ENCODE measurements around the gene ARIH1.
"Not testable (repeated sequence)": the region's sequence is repeated elsewhere in the genome, so short reads cannot be mapped to it uniquely, and the experiment has no call there.

Gene ARIH1

DNA sequence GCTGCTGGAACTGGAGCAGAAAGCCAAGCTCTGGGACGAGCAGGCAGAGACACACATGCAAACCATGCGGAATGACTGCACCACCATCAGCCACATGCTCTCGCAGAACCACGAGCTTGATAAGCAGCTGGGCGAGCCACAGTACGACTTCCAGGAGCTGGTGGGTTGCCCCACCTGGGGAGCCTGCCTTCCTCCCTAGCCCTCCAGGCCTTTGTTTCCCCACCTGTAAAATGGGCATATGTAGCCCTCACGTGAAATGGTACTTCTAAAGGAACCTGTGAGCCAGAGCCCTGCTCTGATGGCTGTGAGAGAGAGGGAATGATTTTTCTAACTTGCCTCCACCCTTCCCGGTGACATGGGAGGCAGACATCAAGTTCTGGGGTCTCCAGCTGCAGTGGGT lies 135.7 kb downstream of the ARIH1 start:
- Histone ChIP-seq H3K27me3 (ENCODE audit: low read depth) (peaks cover 10% of the 10 kb centered on the region), H3K36me3 (replicated peaks) (no peaks in the 10 kb centered on the region), H3K4me1 (no peaks in the 10 kb centered on the region), H3K9me3 (no peaks in the 10 kb centered on the region), H3K4me3 (no peak overlapping the region)
- no peak for DNase-seq (ENCODE audit: low spot score in 2 of 2)
- in situ Hi-C loops (cut with MboI; ENCODE audit: low sequenced_read_pairs) = loop anchor here (25.0 kb wide), 1 partner anchor 1427 kb away; no protein-coding TSS in a partner anchor

DNA sequence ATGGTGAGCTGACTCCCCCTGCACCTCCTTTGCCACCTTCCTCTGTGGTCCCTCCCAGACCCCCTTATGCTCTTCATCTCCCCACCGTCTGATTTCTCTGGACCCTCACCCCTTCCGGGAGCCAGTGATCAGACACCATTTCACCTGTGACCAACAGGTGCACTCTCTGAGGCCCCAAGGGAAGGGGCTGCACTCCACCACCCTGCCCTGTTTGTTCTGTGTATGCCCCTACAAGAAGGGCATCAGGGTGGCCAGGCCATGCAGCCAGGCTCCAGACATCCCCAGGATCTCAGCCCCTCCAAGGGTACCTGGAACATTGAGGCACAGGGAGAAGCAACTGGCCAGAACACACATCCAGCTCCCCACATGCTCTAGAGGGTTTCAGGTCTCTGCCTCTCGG lies 138.2 kb downstream of the ARIH1 start:
- H3K9me3 ChIP-seq; H3K27me3 ChIP-seq (ENCODE audit: low read depth); H3K4me3 ChIP-seq; H3K4me1 ChIP-seq; DNase-seq (ENCODE audit: low spot score in 2 of 2); H3K36me3 ChIP-seq (replicated peaks): not testable (repeated sequence)
- in situ Hi-C loops (cut with MboI; ENCODE audit: low sequenced_read_pairs) = loop anchor here (25.0 kb wide), 1 partner anchor 1425 kb away; no protein-coding TSS in a partner anchor

DNA sequence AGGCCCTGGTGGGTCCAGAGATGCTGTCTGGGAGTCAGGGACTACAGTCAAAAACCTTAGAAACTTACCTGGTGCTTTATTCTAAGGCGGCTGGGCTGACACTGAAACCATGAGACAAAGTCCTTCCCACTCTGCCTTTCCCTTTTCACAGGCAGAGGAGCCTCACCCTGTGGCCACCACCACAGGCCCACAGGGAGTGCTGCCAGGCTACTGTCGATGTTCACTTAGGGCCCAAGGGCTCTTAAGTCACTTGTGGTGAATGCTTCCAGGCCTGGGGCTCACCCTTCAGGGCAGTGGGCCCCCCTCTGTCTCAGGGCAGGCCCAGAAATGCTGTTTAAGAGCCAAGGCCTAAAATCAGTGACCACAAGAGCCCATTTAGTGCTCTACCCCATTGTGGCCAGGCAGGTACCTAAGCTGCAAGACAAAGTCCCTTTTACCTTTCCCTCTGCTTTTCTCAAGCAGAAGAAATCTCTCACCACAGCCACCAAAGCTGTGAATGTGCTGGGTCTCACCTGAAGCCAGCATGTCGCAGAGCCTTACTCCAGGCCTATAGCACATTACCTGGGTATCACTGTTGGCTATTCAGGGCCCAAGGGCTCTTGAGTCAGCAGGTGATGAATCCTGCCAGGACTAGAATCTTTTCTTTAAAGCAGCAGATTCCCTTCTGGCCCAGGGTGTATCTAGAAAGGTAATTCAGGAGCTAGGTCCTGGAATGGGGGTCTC lies 140.8 kb downstream of the ARIH1 start:
- no peaks in the 10 kb centered on the region for H3K4me1 ChIP-seq
- H3K27me3 ChIP-seq (ENCODE audit: low read depth) = peaks cover 6% of the 10 kb centered on the region
- no peak overlapping the region for H3K4me3 ChIP-seq
- in situ Hi-C loops (cut with MboI; ENCODE audit: low sequenced_read_pairs) = loop anchor here (25.0 kb wide), 1 partner anchor 1422 kb away; no protein-coding TSS in a partner anchor
- no peaks in the 10 kb centered on the region for H3K9me3 ChIP-seq
- H3K36me3 ChIP-seq (replicated peaks) = no peaks in the 10 kb centered on the region
- no peak for DNase-seq (ENCODE audit: low spot score in 2 of 2)

DNA sequence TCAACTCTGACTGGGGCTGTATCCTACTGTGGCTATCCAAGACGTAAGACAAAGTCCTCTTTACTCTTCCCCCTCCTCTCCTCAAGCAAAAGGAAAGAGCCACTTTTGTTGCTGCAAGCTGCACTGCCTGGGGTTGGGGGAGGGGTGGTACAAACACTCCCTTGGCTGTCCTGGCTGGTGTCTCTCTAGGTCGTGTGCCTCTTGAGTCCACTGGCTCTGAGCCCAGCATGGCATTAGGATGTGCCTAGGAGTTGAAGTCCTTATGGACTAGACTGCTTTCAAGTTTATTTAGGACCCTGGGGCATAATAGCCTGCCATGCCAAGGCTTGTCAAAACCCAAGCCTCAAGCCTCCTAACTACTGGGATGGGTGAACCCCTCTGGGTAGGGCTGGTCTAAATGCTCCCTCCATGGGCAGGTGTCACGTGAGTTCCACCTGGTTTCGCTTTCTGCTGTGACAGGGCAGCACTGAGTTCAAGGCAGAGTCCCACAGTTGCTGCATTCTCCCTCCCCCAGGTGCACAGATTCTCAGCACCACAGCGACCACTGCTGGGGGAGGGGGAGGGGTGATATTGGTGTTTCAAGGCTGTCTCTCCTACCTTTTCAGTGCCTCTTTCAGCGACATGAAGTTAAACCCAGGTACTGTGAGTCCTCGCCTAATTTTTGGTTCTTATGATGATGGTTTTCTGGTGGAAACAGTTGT lies 141.6 kb downstream of the ARIH1 start:
- in situ Hi-C loops (cut with MboI; ENCODE audit: low sequenced_read_pairs) = loop anchor here (25.0 kb wide), 1 partner anchor 1422 kb away; no protein-coding TSS in a partner anchor
- H3K9me3 ChIP-seq; DNase-seq (ENCODE audit: low spot score in 2 of 2); H3K27me3 ChIP-seq (ENCODE audit: low read depth); H3K36me3 ChIP-seq (replicated peaks); H3K4me1 ChIP-seq; H3K4me3 ChIP-seq: not testable (repeated sequence)

DNA sequence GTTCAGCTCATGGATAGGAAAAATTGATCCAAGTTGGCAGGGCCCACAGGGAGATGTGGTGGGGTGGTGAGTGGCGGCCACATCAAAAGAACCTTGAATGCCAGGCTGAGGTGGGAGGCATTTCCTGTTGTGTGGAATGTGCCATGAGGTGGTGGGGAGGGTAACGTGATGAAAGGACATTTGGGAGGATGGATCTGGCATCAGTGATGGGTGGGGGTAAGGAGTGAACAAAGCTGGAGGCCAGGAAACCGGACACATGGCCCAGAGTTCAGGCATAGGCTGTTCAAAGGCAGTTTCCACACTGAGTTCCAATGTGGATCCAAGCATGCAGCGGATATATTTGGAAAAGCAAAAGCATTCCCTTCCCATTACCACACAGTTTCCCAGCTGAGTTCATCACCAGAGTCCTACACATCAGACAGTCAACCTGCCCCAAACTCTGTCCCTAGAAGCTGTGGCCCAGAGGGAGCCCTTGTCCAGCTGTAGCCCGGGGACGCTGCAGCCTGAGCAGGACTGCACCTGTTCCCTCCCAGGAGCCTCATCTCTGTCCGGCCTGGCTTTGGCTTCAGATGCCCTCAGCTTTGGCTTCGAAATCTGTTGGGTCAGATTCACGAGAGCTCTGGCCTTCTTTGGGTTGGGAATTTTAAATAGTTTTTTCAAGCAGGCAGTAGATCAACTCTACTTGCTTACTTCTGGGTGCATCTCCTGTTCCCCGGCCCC lies 142.5 kb downstream of the ARIH1 start:
- Histone ChIP-seq H3K36me3 (replicated peaks) (no peaks in the 10 kb centered on the region), H3K4me1 (no peaks in the 10 kb centered on the region), H3K27me3 (ENCODE audit: low read depth) (peaks cover 6% of the 10 kb centered on the region), H3K9me3 (no peaks in the 10 kb centered on the region), H3K4me3 (no peak overlapping the region)
- in situ Hi-C loops (cut with MboI; ENCODE audit: low sequenced_read_pairs) = loop anchor here (25.0 kb wide), 1 partner anchor 1421 kb away; no protein-coding TSS in a partner anchor
- DNase-seq (ENCODE audit: low spot score in 2 of 2) = no peak

DNA sequence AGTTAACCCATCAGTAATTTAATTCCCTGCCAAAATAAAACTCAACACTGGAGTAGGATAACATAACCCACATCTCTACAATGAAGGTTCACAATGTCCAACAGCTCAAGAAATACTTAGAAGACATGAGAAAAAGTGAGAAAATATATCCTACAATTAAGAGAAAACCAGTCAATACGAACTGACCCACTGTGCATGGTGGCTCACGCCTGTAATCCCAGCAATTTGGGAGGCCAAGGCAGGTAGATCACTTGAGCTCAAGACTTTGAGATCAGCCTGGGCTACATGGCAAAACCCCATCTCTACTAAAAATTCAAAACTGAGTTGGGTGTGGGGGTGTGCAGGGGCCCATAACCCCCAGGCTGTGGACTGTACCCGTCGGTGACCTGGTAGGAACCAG lies 149.7 kb downstream of the ARIH1 start:
- not testable (repeated sequence) for H3K36me3 ChIP-seq (replicated peaks); H3K27me3 ChIP-seq (ENCODE audit: low read depth); DNase-seq (ENCODE audit: low spot score in 2 of 2); H3K4me1 ChIP-seq; H3K4me3 ChIP-seq; H3K9me3 ChIP-seq
- in situ Hi-C loops (cut with MboI; ENCODE audit: low sequenced_read_pairs) = loop anchor here (10.0 to 25.0 kb wide), 2 partner anchors 51 to 1413 kb away; no protein-coding TSS in a partner anchor

DNA sequence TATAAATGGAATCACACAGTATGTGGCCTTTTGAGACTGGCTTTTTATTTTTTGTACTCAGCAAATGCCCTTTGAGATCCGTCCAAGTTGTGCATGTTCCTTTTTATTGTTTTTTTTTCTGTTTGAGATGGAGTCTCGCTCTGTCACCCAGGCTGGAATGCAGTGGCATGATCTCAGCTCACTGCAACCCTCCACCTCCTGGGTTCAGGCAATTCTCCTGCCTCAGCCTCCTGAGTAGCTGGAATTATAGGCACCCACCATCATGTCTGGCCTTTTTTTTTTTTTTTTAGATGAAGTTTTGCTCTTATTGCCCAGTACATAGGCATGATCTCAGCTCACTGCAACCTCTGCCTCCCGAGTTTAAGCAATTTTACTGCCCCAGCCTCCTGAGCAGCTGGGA lies 152.0 kb downstream of the ARIH1 start:
- not testable (repeated sequence) for H3K36me3 ChIP-seq (replicated peaks); H3K4me3 ChIP-seq; H3K4me1 ChIP-seq; DNase-seq (ENCODE audit: low spot score in 2 of 2); H3K27me3 ChIP-seq (ENCODE audit: low read depth); H3K9me3 ChIP-seq
- in situ Hi-C loops (cut with MboI; ENCODE audit: low sequenced_read_pairs) = loop anchor here (10.0 kb wide), 1 partner anchor 49 kb away; no protein-coding TSS in a partner anchor

DNA sequence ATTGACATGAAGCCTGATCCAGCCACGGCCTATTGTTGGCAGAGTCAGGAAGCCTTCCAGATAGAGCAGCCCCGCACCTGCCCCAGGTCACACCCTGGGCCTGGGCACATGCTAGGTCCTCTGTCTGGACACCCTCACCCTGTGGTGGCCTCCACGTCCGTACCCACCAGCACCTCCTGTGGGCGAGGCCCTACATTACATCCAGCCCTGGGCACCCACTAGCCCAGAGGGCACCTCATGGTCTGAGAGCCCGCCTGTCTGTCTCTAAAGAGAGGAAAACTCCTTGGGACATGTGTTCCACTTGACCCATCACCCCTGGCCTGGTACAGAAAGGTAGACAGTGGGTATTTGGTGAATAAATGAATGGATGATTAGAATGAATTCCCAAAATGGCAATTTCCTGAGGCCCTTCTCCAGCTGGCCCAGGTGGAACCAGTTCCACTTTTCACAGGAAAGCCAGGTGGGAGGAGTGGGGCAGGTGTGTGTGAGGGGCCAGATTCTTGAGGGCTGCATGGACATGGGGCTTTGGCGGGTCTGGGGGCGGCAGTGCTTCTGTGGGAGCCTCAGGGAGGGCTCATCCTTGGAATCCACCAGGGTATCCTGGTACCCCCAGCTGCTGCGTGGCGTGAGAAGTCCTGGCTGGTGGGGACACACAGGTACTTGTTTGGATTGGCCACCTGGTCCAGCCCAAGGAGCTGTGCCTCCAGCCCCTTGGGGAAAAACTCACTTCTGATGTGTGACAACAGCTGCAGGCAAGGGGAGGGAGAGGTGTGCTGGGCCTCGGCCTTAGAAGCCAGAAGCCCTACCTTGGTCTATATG lies 154.3 kb downstream of the ARIH1 start:
- H3K36me3 ChIP-seq (replicated peaks); H3K4me3 ChIP-seq; H3K27me3 ChIP-seq (ENCODE audit: low read depth); H3K9me3 ChIP-seq; H3K4me1 ChIP-seq: not testable (repeated sequence)
- in situ Hi-C loops (cut with MboI; ENCODE audit: low sequenced_read_pairs) = loop anchor here (10.0 kb wide), 1 partner anchor 46 kb away; no protein-coding TSS in a partner anchor
- DNase-seq (ENCODE audit: low spot score in 2 of 2) = peak in 1 of 2 experiments; percentile 74

DNA sequence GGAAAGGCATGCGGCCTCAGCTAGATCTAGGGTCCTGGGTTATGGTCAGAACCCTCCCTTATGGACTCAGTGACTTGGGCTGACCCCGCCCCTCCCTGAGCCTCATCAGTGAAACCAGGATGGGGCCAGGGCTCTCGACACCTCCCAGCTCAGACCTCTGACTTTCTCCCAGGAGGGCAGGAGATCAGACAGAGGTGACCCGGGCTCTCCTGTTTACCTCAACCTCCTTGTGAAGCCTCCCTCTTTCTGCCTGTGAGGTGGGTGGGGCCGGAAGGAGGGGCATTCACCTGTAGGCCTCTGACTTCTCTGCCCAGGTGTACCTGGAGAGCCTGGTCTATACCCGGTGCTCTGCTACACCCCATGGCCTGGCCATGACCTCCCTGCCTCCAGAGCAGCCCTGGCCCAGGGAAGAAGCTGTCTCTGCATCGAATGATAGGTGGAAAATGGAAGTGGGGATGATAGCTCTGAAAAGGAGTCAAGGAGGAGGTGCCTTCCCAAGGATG lies 155.0 kb downstream of the ARIH1 start:
- not testable (repeated sequence) for H3K36me3 ChIP-seq (replicated peaks); H3K4me1 ChIP-seq; H3K9me3 ChIP-seq; H3K27me3 ChIP-seq (ENCODE audit: low read depth); H3K4me3 ChIP-seq
- in situ Hi-C loops (cut with MboI; ENCODE audit: low sequenced_read_pairs) = loop anchor here (10.0 kb wide), 1 partner anchor 46 kb away; no protein-coding TSS in a partner anchor
- peak in 1 of 2 experiments; percentile 7 for DNase-seq (ENCODE audit: low spot score in 2 of 2)

DNA sequence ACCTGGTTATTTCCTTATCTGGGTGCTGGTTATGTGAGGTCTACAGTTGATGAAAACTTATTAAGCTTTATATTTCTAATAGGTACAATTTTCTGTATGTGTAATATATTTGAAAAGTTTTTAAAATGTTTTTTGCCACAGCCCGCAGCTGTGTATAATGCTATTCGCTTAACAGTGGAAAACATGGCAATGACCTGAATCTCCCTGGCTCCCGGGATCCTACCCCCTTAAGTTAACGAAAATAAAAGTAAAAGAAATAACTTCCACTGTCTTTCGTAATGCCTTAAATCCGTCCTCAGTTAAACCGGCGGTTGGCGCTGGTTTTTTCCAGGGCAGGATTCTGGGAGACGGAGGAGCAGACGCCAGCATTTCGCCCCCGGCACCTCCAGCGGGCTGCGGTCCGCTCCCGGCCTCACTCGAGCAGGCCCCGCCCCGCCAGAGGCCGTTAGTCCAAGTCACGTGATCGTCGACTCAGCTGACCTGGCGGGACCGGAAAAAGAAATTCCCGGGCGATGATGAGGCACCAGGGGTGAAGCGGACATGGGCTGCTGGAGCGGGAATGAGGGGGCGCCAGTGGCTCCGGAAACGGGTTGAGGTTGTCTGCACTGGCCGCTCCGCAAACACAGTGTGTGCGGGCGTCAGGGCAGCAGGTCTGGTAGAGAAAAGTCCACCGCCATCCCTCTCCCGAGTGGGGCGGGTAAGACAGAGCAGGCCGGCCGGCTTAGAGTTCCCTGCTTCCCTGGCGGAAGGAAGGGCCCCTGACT lies 162.6 kb downstream of the ARIH1 start:
- H3K4me1 ChIP-seq = not testable (repeated sequence)

DNA sequence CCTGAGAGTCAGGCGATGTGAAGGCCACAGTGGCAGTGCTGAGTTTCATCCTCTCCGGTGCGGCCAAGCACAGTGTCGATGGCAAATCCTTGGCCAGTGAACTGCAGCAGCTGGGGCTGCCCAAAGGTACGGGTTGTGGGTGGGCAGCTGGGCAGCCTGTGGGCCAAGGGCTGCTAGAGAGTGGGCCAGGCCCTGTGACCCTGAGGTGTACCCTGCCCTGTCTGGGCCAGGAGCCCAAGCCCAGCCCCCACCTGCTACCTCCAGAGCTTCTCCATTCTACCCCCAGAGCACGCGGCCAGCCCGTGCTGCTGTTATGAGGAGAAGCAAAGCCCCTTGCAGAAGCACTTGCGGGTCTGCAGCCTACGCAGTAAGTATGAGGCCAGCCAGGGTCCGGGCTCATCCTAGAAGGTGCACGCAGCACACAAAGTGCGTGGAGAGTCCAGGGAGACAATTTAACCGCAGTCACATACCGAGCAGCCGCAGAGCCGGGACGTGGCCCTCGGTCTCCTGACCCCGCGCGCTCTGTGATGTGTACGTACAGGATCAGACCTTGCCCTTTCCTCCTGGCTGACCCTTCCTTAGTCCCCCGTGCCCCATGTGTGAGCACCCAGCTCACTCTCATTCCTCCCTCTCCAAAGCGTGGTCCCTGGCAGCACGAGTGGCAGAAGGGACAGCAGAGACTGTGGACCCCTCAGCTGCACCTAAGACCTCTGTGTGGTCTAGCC lies 165.8 kb downstream of the ARIH1 start:
- in situ Hi-C loops (cut with MboI; ENCODE audit: low sequenced_read_pairs); H3K9me3 ChIP-seq; DNase-seq (ENCODE audit: low spot score in 2 of 2); H3K36me3 ChIP-seq (replicated peaks); H3K4me3 ChIP-seq; H3K4me1 ChIP-seq; H3K27me3 ChIP-seq (ENCODE audit: low read depth): not testable (repeated sequence)

More for the DNA sequence above, 162.6 kb downstream of the ARIH1 start:
- DNase-seq (ENCODE audit: low spot score in 2 of 2) = peak; percentile 59 to 91
- in situ Hi-C loops (cut with MboI; ENCODE audit: low sequenced_read_pairs); H3K36me3 ChIP-seq (replicated peaks); H3K27me3 ChIP-seq (ENCODE audit: low read depth); H3K9me3 ChIP-seq: not testable (repeated sequence)
- H3K4me3 ChIP-seq = peak overlapping the region; percentile 19

DNA sequence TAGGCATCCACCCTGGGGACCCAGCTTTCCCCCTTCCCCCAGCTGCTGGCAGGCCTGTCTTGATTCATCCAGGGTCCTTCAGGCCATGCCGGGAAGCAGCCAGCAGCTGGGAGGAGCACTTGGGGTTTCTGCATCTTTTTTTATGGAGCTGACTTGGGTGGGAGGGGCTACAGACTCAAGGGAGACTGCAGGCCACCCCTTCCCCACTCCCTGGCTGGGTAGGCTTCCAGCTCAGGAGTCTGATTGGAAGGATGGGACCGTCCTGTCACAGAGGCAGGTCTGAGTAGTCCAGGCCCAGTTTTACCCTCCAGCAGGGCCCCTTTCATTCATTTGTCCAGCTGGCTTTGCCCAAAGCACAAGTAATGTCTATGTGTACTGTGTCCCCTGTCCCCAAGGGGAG lies 168.1 kb downstream of the ARIH1 start:
- H3K4me3 ChIP-seq; DNase-seq (ENCODE audit: low spot score in 2 of 2); H3K4me1 ChIP-seq; H3K36me3 ChIP-seq (replicated peaks); in situ Hi-C loops (cut with MboI; ENCODE audit: low sequenced_read_pairs); H3K27me3 ChIP-seq (ENCODE audit: low read depth); H3K9me3 ChIP-seq: not testable (repeated sequence)

Measured in HAP-1 (cell line).